Measurements from ENCODE around the gene TBL3. TPM values are rescaled to one million over a fixed set of nuclear protein-coding genes. Genes with fewer than 3 reads are reported as not detected.
"Not testable (repeated sequence)": the region's sequence is repeated elsewhere in the genome, so short reads cannot be mapped to it uniquely, and the experiment has no call there.

Gene TBL3
- total and polyA plus RNA-seq, 2 donors (not counting 1 experiment from before 2014, with no cell fraction given), result 31.9 to 52.2 TPM

DNA sequence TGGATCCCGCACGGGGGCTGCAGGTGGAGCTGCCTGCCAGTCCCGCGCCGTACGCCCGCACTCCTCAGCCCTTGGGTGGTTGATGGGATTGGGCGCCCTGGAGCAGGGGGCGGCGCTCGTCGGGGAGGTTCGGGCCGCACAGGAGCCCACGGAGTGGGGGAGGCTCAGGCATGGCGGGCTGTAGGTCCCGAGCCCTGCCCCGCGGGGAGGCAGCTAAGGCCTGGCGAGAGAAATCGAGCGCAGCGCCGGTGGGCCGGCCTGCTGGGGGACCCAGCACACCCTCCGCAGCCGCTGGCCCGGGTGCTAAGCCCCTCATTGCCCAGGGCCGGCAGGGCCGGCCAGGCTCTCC is 13.7 kb upstream of the TBL3 start:
- intact Hi-C loops (cut with micrococcal nuclease), result loop anchor here (2.0 kb wide), 1 partner anchor 29 kb away; no protein-coding TSS in a partner anchor
- H3K9me3 ChIP-seq (ENCODE audit: control extremely low read depth in 1 of 3, control insufficient read depth in 2 of 3, insufficient read depth in 1 of 3, low read length in 2 of 3); H3K4me3 ChIP-seq (ENCODE audit: control extremely low read depth in 1 of 5, extremely low read depth in 1 of 5, insufficient read depth in 1 of 5, low read depth in 2 of 5, low read length in 4 of 5); H3K27ac ChIP-seq (ENCODE audit: low read length in 2 of 2); DNase-seq; H3K9ac ChIP-seq (ENCODE audit: low read length); H2AFZ ChIP-seq (ENCODE audit: insufficient read depth, low read depth, low read length, poor library complexity, severe bottlenecking); ATAC-seq (ENCODE audit: low read depth); H3K27me3 ChIP-seq (replicated peaks in 1 of 4; ENCODE audit: control extremely low read depth in 1 of 4, control insufficient read depth in 3 of 4, insufficient read depth in 4 of 4, low read length in 3 of 4); H3K4me3 Mint-ChIP-seq; H3K27ac Mint-ChIP-seq; H3K4me2 ChIP-seq (replicated peaks; ENCODE audit: low read depth, low read length, poor library complexity, severe bottlenecking); H3K9me3 Mint-ChIP-seq (ENCODE audit: insufficient read depth); POLR2A ChIA-PET; H4K20me1 ChIP-seq (ENCODE audit: control insufficient read depth, insufficient read depth, low read length, poor library complexity, severe bottlenecking); H3K27me3 Mint-ChIP-seq: not testable (repeated sequence)
- CTCF ChIA-PET, result interaction anchor here (1.1 to 2.1 kb wide), 3 partner anchors 29 to 183 kb away, joined by 3 to 4 read pairs (median 3); no protein-coding TSS in a partner anchor
- peaks cover 19% of the 10 kb centered on the region for H3K79me2 ChIP-seq (ENCODE audit: control insufficient read depth, insufficient read depth, low read length)
- WGBS (ENCODE audit: insufficient coverage), result 78% methylated on average over 29 of the region's 30 CpGs
- peaks cover 16 to 37% of the 10 kb centered on the region in 2 donors for H3K4me1 ChIP-seq (ENCODE audit: control insufficient read depth in 2 of 2, insufficient read depth in 2 of 2, low read length in 2 of 2)
- H3K36me3 ChIP-seq (replicated peaks in 1 of 2; ENCODE audit: control extremely low read depth in 1 of 2, control insufficient read depth in 1 of 2, extremely low read depth in 1 of 2, insufficient read depth in 2 of 2, low read length in 1 of 2), result peaks cover 0 to 23% of the 10 kb centered on the region in 2 experiments
- H3K4me1 Mint-ChIP-seq, result peaks cover 27% of the 10 kb centered on the region

GRCh38 chr16:1958715-1959268 is 13.1 kb upstream of the TBL3 start:
- H3K79me2 ChIP-seq (ENCODE audit: control insufficient read depth, insufficient read depth, low read length), result peaks cover 25% of the 10 kb centered on the region
- ChIA-PET CTCF (interaction anchor here (1.1 to 2.1 kb wide), 3 partner anchors 30 to 182 kb away, joined by 3 to 4 read pairs (median 3); no protein-coding TSS in a partner anchor), POLR2A (interaction anchor here (1.1 to 2.5 kb wide), 2 partner anchors 182 to 196 kb away, joined by 3 to 10 read pairs; partner anchors contain the start of gene TRAF7)
- intact Hi-C loops (cut with micrococcal nuclease), result loop anchor here (1.0 to 2.0 kb wide), 5 partner anchors 13 to 310 kb away; partner anchors contain the start of genes RNPS1, TRAF7 and ZNF598
- ATAC-seq (ENCODE audit: low read depth) (no peak), DNase-seq (no peak)
- Mint-ChIP-seq H3K27ac (peak overlapping the region; percentile 89), H3K4me3 (peak overlapping the region; percentile 89), H3K27me3 (peaks cover 3% of the 10 kb centered on the region), H3K4me1 (peaks cover 33% of the 10 kb centered on the region), H3K9me3 (ENCODE audit: insufficient read depth) (no peaks in the 10 kb centered on the region)
- H2AFZ ChIP-seq (ENCODE audit: insufficient read depth, low read depth, low read length, poor library complexity, severe bottlenecking), result peak overlapping the region; percentile 93
- peak overlapping the region; percentile 83 for H3K4me2 ChIP-seq (replicated peaks; ENCODE audit: low read depth, low read length, poor library complexity, severe bottlenecking)
- H3K27ac ChIP-seq (ENCODE audit: low read length in 2 of 2), result no peak overlapping the region
- H4K20me1 ChIP-seq (ENCODE audit: control insufficient read depth, insufficient read depth, low read length, poor library complexity, severe bottlenecking), result peaks cover 16% of the 10 kb centered on the region
- H3K4me3 ChIP-seq (ENCODE audit: control extremely low read depth in 1 of 5, extremely low read depth in 1 of 5, insufficient read depth in 1 of 5, low read depth in 2 of 5, low read length in 4 of 5), result peak overlapping the region in 3 of 5 experiments; percentile 34 to 86 (median 75)
- no peak for TF ChIP-seq EZH2 (IDR thresholded peaks at IDR 0.05; ENCODE audit: borderline replicate concordance, insufficient read depth, low read depth, low read length, poor library complexity, severe bottlenecking)
- TF ChIP-seq, protein P1, sequence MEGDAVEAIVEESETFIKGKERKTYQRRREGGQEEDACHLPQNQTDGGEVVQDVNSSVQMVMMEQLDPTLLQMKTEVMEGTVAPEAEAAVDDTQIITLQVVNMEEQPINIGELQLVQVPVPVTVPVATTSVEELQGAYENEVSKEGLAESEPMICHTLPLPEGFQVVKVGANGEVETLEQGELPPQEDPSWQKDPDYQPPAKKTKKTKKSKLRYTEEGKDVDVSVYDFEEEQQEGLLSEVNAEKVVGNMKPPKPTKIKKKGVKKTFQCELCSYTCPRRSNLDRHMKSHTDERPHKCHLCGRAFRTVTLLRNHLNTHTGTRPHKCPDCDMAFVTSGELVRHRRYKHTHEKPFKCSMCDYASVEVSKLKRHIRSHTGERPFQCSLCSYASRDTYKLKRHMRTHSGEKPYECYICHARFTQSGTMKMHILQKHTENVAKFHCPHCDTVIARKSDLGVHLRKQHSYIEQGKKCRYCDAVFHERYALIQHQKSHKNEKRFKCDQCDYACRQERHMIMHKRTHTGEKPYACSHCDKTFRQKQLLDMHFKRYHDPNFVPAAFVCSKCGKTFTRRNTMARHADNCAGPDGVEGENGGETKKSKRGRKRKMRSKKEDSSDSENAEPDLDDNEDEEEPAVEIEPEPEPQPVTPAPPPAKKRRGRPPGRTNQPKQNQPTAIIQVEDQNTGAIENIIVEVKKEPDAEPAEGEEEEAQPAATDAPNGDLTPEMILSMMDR (IDR thresholded peaks at IDR 0.05), result no peak
- H3K9ac ChIP-seq (ENCODE audit: low read length), result peak overlapping the region; percentile 88
- H3K9me3 ChIP-seq (ENCODE audit: control extremely low read depth in 1 of 3, control insufficient read depth in 2 of 3, insufficient read depth in 1 of 3, low read length in 2 of 3), result no peaks in the 10 kb centered on the region
- 45% methylated on average over 13 of the region's 14 CpGs for WGBS (ENCODE audit: insufficient coverage)
- peaks cover 0 to 3% (median 0%) of the 10 kb centered on the region in 4 experiments for H3K27me3 ChIP-seq (replicated peaks in 1 of 4; ENCODE audit: control extremely low read depth in 1 of 4, control insufficient read depth in 3 of 4, insufficient read depth in 4 of 4, low read length in 3 of 4)
- peaks cover 22 to 43% of the 10 kb centered on the region in 2 donors for H3K4me1 ChIP-seq (ENCODE audit: control insufficient read depth in 2 of 2, insufficient read depth in 2 of 2, low read length in 2 of 2)
- H3K36me3 ChIP-seq (replicated peaks in 1 of 2; ENCODE audit: control extremely low read depth in 1 of 2, control insufficient read depth in 1 of 2, extremely low read depth in 1 of 2, insufficient read depth in 2 of 2, low read length in 1 of 2), result peaks cover 0 to 28% of the 10 kb centered on the region in 2 experiments
